ENCODE measurements around the gene COL2A1.

COL2A1 gene

GRCh38 chr12:47980197-47980596 is 24.1 kb downstream of the COL2A1 start:
- Histone ChIP-seq H3K27me3 (ENCODE audit: low read depth, low read length) (no peaks in the 10 kb centered on the region), H3K4me2 (ENCODE audit: low read length) (no peak overlapping the region), H4K20me1 (ENCODE audit: insufficient read depth, low read length) (no peaks in the 10 kb centered on the region), H3K4me3 (ENCODE audit: low read length) (no peak overlapping the region), H3K4me1 (ENCODE audit: low read length) (no peaks in the 10 kb centered on the region), H3K79me2 (ENCODE audit: low read length) (no peaks in the 10 kb centered on the region), H3K27ac (ENCODE audit: low read length) (no peak overlapping the region), H3K9ac (ENCODE audit: low read length) (no peak overlapping the region), H3K36me3 (replicated peaks; ENCODE audit: low read depth, low read length) (no peaks in the 10 kb centered on the region), H3K9me3 (ENCODE audit: insufficient read depth, low read length) (no peaks in the 10 kb centered on the region), H2AFZ (ENCODE audit: low read depth, low read length) (no peak overlapping the region)
- TF ChIP-seq EZH2phosphoT487 (IDR thresholded peaks at IDR 0.05; ENCODE audit: low read depth) (no peak), CTCF (IDR thresholded peaks at IDR 0.05; ENCODE audit: low read depth, low read length) (no peak)

- Histone ChIP-seq H4K20me1 (ENCODE audit: insufficient read depth, low read length) (no peaks in the 10 kb centered on the region), H3K4me2 (ENCODE audit: low read length) (no peak overlapping the region), H3K9ac (ENCODE audit: low read length) (no peak overlapping the region), H3K27ac (ENCODE audit: low read length) (no peak overlapping the region), H3K9me3 (ENCODE audit: insufficient read depth, low read length) (no peaks in the 10 kb centered on the region), H3K36me3 (replicated peaks; ENCODE audit: low read depth, low read length) (no peaks in the 10 kb centered on the region), H3K27me3 (ENCODE audit: low read depth, low read length) (no peaks in the 10 kb centered on the region), H3K4me1 (ENCODE audit: low read length) (no peaks in the 10 kb centered on the region), H3K4me3 (ENCODE audit: low read length) (no peak overlapping the region), H2AFZ (ENCODE audit: low read depth, low read length) (no peak overlapping the region), H3K79me2 (ENCODE audit: low read length) (no peaks in the 10 kb centered on the region)
- no peak for TF ChIP-seq CTCF (IDR thresholded peaks at IDR 0.05; ENCODE audit: low read depth, low read length)
- no peak for TF ChIP-seq EZH2phosphoT487 (IDR thresholded peaks at IDR 0.05; ENCODE audit: low read depth)
Measured at GRCh38 chr12:47979686-47980085, 24.6 kb downstream of the COL2A1 start.

GRCh38 chr12:47979166-47979565 is 25.1 kb downstream of the COL2A1 start:
- no peak for TF ChIP-seq CTCF (IDR thresholded peaks at IDR 0.05; ENCODE audit: low read depth, low read length)
- no peak for TF ChIP-seq EZH2phosphoT487 (IDR thresholded peaks at IDR 0.05; ENCODE audit: low read depth)
- no peaks in the 10 kb centered on the region for H3K36me3 ChIP-seq (replicated peaks; ENCODE audit: low read depth, low read length)
- no peak overlapping the region for H2AFZ ChIP-seq (ENCODE audit: low read depth, low read length)
- H3K4me2 ChIP-seq (ENCODE audit: low read length) = no peak overlapping the region
- H3K4me1 ChIP-seq (ENCODE audit: low read length) = no peaks in the 10 kb centered on the region
- H3K27ac ChIP-seq (ENCODE audit: low read length) = no peak overlapping the region
- H4K20me1 ChIP-seq (ENCODE audit: insufficient read depth, low read length) = no peaks in the 10 kb centered on the region
- no peaks in the 10 kb centered on the region for H3K27me3 ChIP-seq (ENCODE audit: low read depth, low read length)
- H3K79me2 ChIP-seq (ENCODE audit: low read length) = no peaks in the 10 kb centered on the region
- H3K4me3 ChIP-seq (ENCODE audit: low read length) = no peak overlapping the region
- no peak overlapping the region for H3K9ac ChIP-seq (ENCODE audit: low read length)
- H3K9me3 ChIP-seq (ENCODE audit: insufficient read depth, low read length) = no peaks in the 10 kb centered on the region

GRCh38 chr12:47978598-47978873 is 25.7 kb downstream of the COL2A1 start:
- no peak overlapping the region for H2AFZ ChIP-seq (ENCODE audit: low read depth, low read length)
- TF ChIP-seq EZH2phosphoT487 (IDR thresholded peaks at IDR 0.05; ENCODE audit: low read depth) (no peak), CTCF (IDR thresholded peaks at IDR 0.05; ENCODE audit: low read depth, low read length) (no peak)
- no peaks in the 10 kb centered on the region for H3K9me3 ChIP-seq (ENCODE audit: insufficient read depth, low read length)
- H3K4me2 ChIP-seq (ENCODE audit: low read length) = no peak overlapping the region
- no peaks in the 10 kb centered on the region for H3K79me2 ChIP-seq (ENCODE audit: low read length)
- H3K36me3 ChIP-seq (replicated peaks; ENCODE audit: low read depth, low read length) = no peaks in the 10 kb centered on the region
- no peak overlapping the region for H3K27ac ChIP-seq (ENCODE audit: low read length)
- no peak overlapping the region for H3K4me3 ChIP-seq (ENCODE audit: low read length)
- no peaks in the 10 kb centered on the region for H4K20me1 ChIP-seq (ENCODE audit: insufficient read depth, low read length)
- no peaks in the 10 kb centered on the region for H3K27me3 ChIP-seq (ENCODE audit: low read depth, low read length)
- no peaks in the 10 kb centered on the region for H3K4me1 ChIP-seq (ENCODE audit: low read length)
- H3K9ac ChIP-seq (ENCODE audit: low read length) = no peak overlapping the region
